ENCODE data around the gene FNIP2.
"Not testable (repeated sequence)": the region's sequence is repeated elsewhere in the genome, so short reads cannot be mapped to it uniquely, and the experiment has no call there.

Gene FNIP2

DNA sequence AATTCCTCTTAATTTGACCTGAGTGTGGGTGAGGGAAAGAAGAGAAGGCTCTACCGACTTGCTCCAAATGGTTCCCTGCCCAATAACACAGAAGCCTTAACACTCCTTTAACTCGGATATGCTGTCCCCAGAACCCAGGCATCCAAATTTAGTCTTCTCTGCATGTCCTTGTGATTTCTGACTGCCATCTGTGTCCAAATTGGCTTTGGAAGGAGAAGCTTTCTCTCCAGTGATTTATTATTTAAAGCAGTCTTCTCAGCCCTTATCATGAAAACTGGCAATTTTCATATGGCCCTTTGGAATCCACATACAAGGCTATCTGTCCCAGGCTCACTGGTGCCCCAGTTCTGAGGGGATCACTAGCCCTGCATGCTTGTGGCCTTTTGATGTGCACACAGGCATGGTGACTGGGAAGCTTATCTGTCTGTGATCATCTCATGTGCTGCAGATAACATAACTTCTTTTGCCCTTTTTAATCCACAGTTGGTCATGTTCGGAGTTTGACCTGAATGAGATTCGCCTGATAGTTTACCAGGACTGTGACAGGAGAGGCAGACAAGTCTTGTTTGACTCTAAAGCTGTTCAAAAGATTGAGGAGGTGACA lies 56.7 kb downstream of the FNIP2 start:
- H3K4me3 ChIP-seq (ENCODE audit: control insufficient read depth, low read depth, low read length): no peak overlapping the region
- DNase-seq (ENCODE audit: low read depth): no peak
- TF ChIP-seq CTCF (conservative IDR thresholded peaks at IDR 0.05; ENCODE audit: control insufficient read depth, insufficient read depth, low read depth, low read length): no peak

DNA sequence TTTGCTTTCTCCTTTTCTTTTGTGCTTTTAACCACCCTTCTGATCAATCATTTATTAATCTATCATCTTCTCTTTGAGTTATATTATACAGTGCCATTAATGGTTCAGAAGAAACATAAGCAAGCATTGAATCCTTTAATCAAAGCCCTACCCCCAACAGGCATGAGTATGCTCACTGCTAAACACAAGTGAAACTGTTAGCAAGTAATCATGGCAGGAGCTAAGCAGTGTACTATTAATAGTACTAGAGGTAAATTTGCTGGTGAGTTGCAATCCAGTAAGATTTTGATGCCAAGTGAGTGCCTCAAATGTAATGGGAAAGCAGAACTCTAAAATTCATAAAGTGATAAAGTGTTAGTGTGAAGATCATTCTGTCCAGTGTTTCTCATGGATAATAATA lies 57.2 kb downstream of the FNIP2 start:
- no peak for TF ChIP-seq CTCF (conservative IDR thresholded peaks at IDR 0.05; ENCODE audit: control insufficient read depth, insufficient read depth, low read depth, low read length)
- no peak overlapping the region for H3K4me3 ChIP-seq (ENCODE audit: control insufficient read depth, low read depth, low read length)
- DNase-seq (ENCODE audit: low read depth): no peak

DNA sequence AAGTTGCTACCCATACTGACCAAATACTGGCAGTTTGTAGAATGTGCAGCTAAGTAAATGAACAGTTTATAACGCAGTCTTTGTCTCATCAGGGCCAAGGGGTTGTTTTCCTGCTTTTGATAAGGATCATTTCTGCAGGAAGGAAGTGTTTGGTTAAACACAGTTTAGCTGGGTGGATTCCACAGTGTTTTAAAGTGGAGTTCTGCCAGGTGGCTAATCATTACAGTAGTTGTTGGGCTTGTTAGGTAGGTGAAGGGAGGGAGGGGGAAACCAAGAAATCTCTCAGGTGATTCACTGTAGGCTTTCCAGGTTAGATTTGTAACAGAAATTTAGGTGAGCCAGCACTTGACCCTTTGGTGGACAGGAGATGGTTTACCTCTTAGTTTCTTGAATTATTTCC lies 58.1 kb downstream of the FNIP2 start:
- TF ChIP-seq CTCF (conservative IDR thresholded peaks at IDR 0.05; ENCODE audit: control insufficient read depth, insufficient read depth, low read depth, low read length): no peak
- DNase-seq (ENCODE audit: low read depth): no peak
- no peak overlapping the region for H3K4me3 ChIP-seq (ENCODE audit: control insufficient read depth, low read depth, low read length)

GRCh38 chr4:158827543-158827981 lies 58.7 kb downstream of the FNIP2 start:
- no peak overlapping the region for H3K4me3 ChIP-seq (ENCODE audit: control insufficient read depth, low read depth, low read length)
- TF ChIP-seq CTCF (conservative IDR thresholded peaks at IDR 0.05; ENCODE audit: control insufficient read depth, insufficient read depth, low read depth, low read length): no peak
- no peak for DNase-seq (ENCODE audit: low read depth)

DNA sequence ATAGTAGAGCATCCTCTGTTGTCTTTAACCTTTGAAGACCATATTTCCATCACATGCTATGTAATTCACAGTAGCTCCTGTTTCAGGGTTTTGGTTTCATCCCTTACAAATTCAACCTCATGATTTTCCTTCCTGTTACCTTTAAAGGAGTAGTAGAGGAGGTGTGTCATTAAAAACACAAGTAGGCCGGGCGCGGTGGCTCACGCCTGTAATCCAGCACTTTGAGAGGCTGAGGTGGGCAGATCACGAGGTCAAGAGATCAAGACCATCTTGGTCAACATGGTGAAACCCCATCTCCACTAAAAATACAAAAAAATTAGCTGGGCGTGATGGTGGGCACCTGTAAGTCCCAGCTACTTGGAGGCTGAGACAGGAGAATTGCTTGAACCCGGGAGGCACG lies 59.3 kb downstream of the FNIP2 start:
- not testable (repeated sequence) for H3K4me3 ChIP-seq (ENCODE audit: control insufficient read depth, low read depth, low read length); DNase-seq (ENCODE audit: low read depth)

DNA sequence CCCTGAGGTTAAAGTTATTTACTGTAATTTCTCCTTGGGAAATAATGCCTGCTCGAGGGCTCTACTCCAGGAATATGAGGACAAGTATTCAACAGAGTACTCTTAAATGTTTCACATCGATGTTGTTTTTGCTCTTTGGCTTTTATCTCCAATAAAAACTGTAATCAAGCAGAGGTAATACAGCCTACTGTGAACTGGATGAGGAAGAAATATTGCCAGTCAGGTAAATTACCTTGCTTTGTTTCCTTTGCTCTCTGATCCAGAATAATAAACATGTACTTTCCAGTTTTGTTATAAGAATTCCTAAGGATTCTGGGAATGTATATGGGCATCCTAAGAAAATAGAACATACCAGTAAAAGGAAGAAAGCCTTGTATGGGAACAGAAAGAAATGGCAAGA lies 60.4 kb downstream of the FNIP2 start:
- TF ChIP-seq CTCF (conservative IDR thresholded peaks at IDR 0.05; ENCODE audit: control insufficient read depth, insufficient read depth, low read depth, low read length): no peak
- no peak for DNase-seq (ENCODE audit: low read depth)
- no peak overlapping the region for H3K4me3 ChIP-seq (ENCODE audit: control insufficient read depth, low read depth, low read length)

DNA sequence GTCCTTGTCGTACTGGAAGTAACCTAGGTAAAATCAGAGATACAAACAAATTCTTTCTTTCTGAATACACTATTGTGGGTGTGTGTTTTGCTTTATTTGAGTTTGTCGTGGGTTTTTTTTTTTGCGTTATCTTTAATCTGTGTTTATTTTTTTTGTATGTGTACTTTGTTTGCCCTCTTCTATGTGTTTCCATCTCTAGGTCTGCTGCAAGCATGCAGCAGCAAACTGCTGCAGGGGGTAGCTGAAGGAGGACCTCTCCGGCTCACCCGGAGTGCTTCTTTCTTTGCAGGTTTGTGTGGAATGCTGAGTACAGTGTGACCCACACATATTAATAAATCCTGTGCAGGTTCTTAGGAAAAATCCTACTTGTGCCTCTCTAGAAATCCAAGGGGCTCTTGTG lies 64.8 kb downstream of the FNIP2 start:
- no peak overlapping the region for H3K4me3 ChIP-seq (ENCODE audit: control insufficient read depth, low read depth, low read length)
- DNase-seq (ENCODE audit: low read depth): no peak
- TF ChIP-seq CTCF (conservative IDR thresholded peaks at IDR 0.05; ENCODE audit: control insufficient read depth, insufficient read depth, low read depth, low read length): no peak

Data from fibroblast of mammary gland (primary cell).